ENCODE measurements around the gene MACROD2. TPM values are rescaled to one million over a fixed set of nuclear protein-coding genes. Genes with fewer than 3 reads are reported as not detected.

Gene MACROD2
- total RNA-seq, 1 experiment from 2014 or later: 1.6 TPM

GRCh38 chr20:14536738-14537137 lies 541.4 kb downstream of the MACROD2 start:
- no peak overlapping the region for H2BK15ac ChIP-seq (ENCODE audit: low read depth, low read length)
- H2BK20ac ChIP-seq (ENCODE audit: low read depth, low read length, poor library complexity, severe bottlenecking): no peak overlapping the region
- H3K4me2 ChIP-seq (ENCODE audit: insufficient read depth, insufficient read length, low read length): no peak overlapping the region
- no peak overlapping the region for H2AK5ac ChIP-seq (ENCODE audit: insufficient read length, low read length)
- no peak overlapping the region for H2BK12ac ChIP-seq (ENCODE audit: insufficient read length, low read depth, low read length)
- Mint-ChIP-seq H3K4me3 (no peak overlapping the region), H3K9me3 (no peaks in the 10 kb centered on the region), H3K4me1 (no peaks in the 10 kb centered on the region), H3K36me3 (ENCODE audit: insufficient read depth in 1 of 3, low read depth in 3 of 3) (no peaks in the 10 kb centered on the region), H3K27me3 (ENCODE audit: low read depth) (no peaks in the 10 kb centered on the region), H3K27ac (no peak overlapping the region)
- DNase-seq: no peak
- H4K5ac ChIP-seq (ENCODE audit: insufficient read length, low read depth, low read length): no peak overlapping the region
- no peaks in the 10 kb centered on the region for H3K27me3 ChIP-seq (ENCODE audit: insufficient read depth, low read length)
- no peak for TF ChIP-seq CTCF (conservative IDR thresholded peaks at IDR 0.05)
- no peak overlapping the region for H3K4ac ChIP-seq (ENCODE audit: low read depth, low read length)
- H2AFZ ChIP-seq (ENCODE audit: low read length): no peak overlapping the region
- no peaks in the 10 kb centered on the region for H3K79me1 ChIP-seq (ENCODE audit: insufficient read depth, low read depth, low read length, poor library complexity, severe bottlenecking)
- H3K56ac ChIP-seq (ENCODE audit: insufficient read length, low read depth, low read length): no peak overlapping the region
- no peak overlapping the region for H3T11ph ChIP-seq (ENCODE audit: low read length)
- no peak overlapping the region for H4K8ac ChIP-seq (replicated peaks; ENCODE audit: insufficient read length, low read depth, low read length)
- H3K23ac ChIP-seq (ENCODE audit: insufficient read length, low read depth, low read length): no peak overlapping the region
- H3K23me2 ChIP-seq (ENCODE audit: insufficient read length, low read depth, low read length, poor library complexity, severe bottlenecking): no peaks in the 10 kb centered on the region
- no peaks in the 10 kb centered on the region for H3K9me3 ChIP-seq (ENCODE audit: control insufficient read depth, low read depth, low read length)
- no peak overlapping the region for H3K14ac ChIP-seq (ENCODE audit: insufficient read depth, low read length)
- no peak overlapping the region for H4K91ac ChIP-seq (ENCODE audit: insufficient read length, low read depth, low read length)
- WGBS (ENCODE audit: extremely low coverage, insufficient read length, low lambda C conversion rate): no CpG with 5 or more reads among the region's 1 CpG
- no peaks in the 10 kb centered on the region for H3K4me1 ChIP-seq (ENCODE audit: insufficient read depth, low read length)
- no peak overlapping the region for H3K9ac ChIP-seq (ENCODE audit: extremely low read depth, insufficient read length, low read length)
- H3K79me2 ChIP-seq (ENCODE audit: insufficient read depth, low read length): no peaks in the 10 kb centered on the region
- no peak overlapping the region for H2BK5ac ChIP-seq (ENCODE audit: insufficient read length, low read length)
- H3K18ac ChIP-seq (ENCODE audit: insufficient read length, low read depth, low read length): no peak overlapping the region
- no peak overlapping the region for H2BK120ac ChIP-seq (ENCODE audit: low read depth, low read length, poor library complexity, severe bottlenecking)
- no peaks in the 10 kb centered on the region for H4K20me1 ChIP-seq (ENCODE audit: control insufficient read depth, insufficient read depth, insufficient read length)
- H3K27ac ChIP-seq (ENCODE audit: insufficient read length, low read depth, low read length): no peak overlapping the region

Measured in H9 (cell line).